ENCODE data around the gene GDF10. TPM values are rescaled to one million over a fixed set of nuclear protein-coding genes. Genes with fewer than 3 reads are reported as not detected.
A peak's percentile ranks its signal among the peaks of the same experiment; 100 is the strongest.

GDF10 gene
- total RNA-seq, 2 donors from 2014 or later = 6.6 to 8.0 TPM

- DNase-seq = peak in 1 of 4 donors; percentile 3
- Histone ChIP-seq H3K27me3 (no peaks in the 10 kb centered on the region), H3K9me3 (no peaks in the 10 kb centered on the region), H3K27ac (no peak overlapping the region), H3K4me3 (no peak overlapping the region), H3K4me1 (peaks cover 9% of the 10 kb centered on the region), H3K36me3 (replicated peaks in 1 of 2; ENCODE audit: insufficient read depth in 1 of 2, low read depth in 2 of 2) (no peaks in the 10 kb centered on the region)
- TF ChIP-seq POLR2A (IDR thresholded peaks at IDR 0.05) = no peak
- no peak for TF ChIP-seq CTCF (IDR thresholded peaks at IDR 0.05)
- intact Hi-C loops (cut with DNase I) = no loop called here
- 91% methylated on average over 4 of the region's 4 CpGs for WGBS, 2 donors
- no peak for ATAC-seq
Measured at GRCh38 chr10:47329855-47330254, 29.9 kb downstream of the GDF10 start.

- ATAC-seq = no peak
Measured at GRCh38 chr10:47330366-47330765, 30.4 kb downstream of the GDF10 start.

GRCh38 chr10:47330804-47331203 is 30.8 kb downstream of the GDF10 start:
- intact Hi-C loops (cut with DNase I) = no loop called here
- Histone ChIP-seq H3K4me3 (no peak overlapping the region), H3K27ac (no peak overlapping the region), H3K4me1 (peaks cover 9% of the 10 kb centered on the region), H3K9me3 (no peaks in the 10 kb centered on the region), H3K36me3 (replicated peaks in 1 of 2; ENCODE audit: insufficient read depth in 1 of 2, low read depth in 2 of 2) (no peaks in the 10 kb centered on the region), H3K27me3 (no peaks in the 10 kb centered on the region)
- 23 to 34% methylated on average over 3 of the region's 3 CpGs for WGBS, 2 donors
- DNase-seq (peak; percentile 57 to 75 (median 59)), ATAC-seq (peak; percentile 91)
- TF ChIP-seq CTCF (IDR thresholded peaks at IDR 0.05) (no peak), POLR2A (IDR thresholded peaks at IDR 0.05) (no peak)

More at GRCh38 chr10:47330366-47330765, 30.4 kb downstream of the GDF10 start:
- Histone ChIP-seq H3K4me3 (no peak overlapping the region), H3K4me1 (peaks cover 9% of the 10 kb centered on the region), H3K36me3 (replicated peaks in 1 of 2; ENCODE audit: insufficient read depth in 1 of 2, low read depth in 2 of 2) (no peaks in the 10 kb centered on the region), H3K27me3 (no peaks in the 10 kb centered on the region), H3K9me3 (no peaks in the 10 kb centered on the region), H3K27ac (no peak overlapping the region)
- peak in 1 of 4 donors; percentile 5 for DNase-seq
- TF ChIP-seq POLR2A (IDR thresholded peaks at IDR 0.05) (no peak), CTCF (IDR thresholded peaks at IDR 0.05) (no peak)
- 86 to 92% methylated on average over 3 of the region's 3 CpGs for WGBS, 2 donors
- intact Hi-C loops (cut with DNase I) = no loop called here

GRCh38 chr10:47331491-47331890 is 31.5 kb downstream of the GDF10 start:
- Histone ChIP-seq H3K4me3 (no peak overlapping the region), H3K27me3 (no peaks in the 10 kb centered on the region), H3K27ac (no peak overlapping the region), H3K36me3 (replicated peaks in 1 of 2; ENCODE audit: insufficient read depth in 1 of 2, low read depth in 2 of 2) (no peaks in the 10 kb centered on the region), H3K4me1 (peaks cover 9% of the 10 kb centered on the region), H3K9me3 (no peaks in the 10 kb centered on the region)
- TF ChIP-seq CTCF (IDR thresholded peaks at IDR 0.05) (no peak), POLR2A (IDR thresholded peaks at IDR 0.05) (no peak)
- no peak for DNase-seq
- intact Hi-C loops (cut with DNase I) = no loop called here
- no peak for ATAC-seq
- whole genome bisulfite sequencing, 2 donors = 96 to 97% methylated on average over 7 to 9 of the region's 9 CpGs

- Histone ChIP-seq H3K4me3 (no peak overlapping the region), H3K9me3 (no peaks in the 10 kb centered on the region), H3K4me1 (peaks cover 9% of the 10 kb centered on the region), H3K27me3 (no peaks in the 10 kb centered on the region), H3K36me3 (replicated peaks in 1 of 2; ENCODE audit: insufficient read depth in 1 of 2, low read depth in 2 of 2) (no peaks in the 10 kb centered on the region), H3K27ac (no peak overlapping the region)
- DNase-seq (no peak), ATAC-seq (no peak)
- intact Hi-C loops (cut with DNase I) = no loop called here
- TF ChIP-seq POLR2A (IDR thresholded peaks at IDR 0.05) (no peak), CTCF (IDR thresholded peaks at IDR 0.05) (no peak)
- 83 to 86% methylated on average over 7 of the region's 7 CpGs for WGBS, 2 donors
Measured at GRCh38 chr10:47331954-47332353, 32.0 kb downstream of the GDF10 start.
